GM23338 (cell line): ENCODE measurements around the gene FOXI2. TPM values are rescaled to one million over a fixed set of nuclear protein-coding genes. Genes with fewer than 3 reads are reported as not detected.

Source experiments
- ATAC-seq: fragments of 200-7000 bp; cut with Tn5 transposase; 3 replicates; pipeline ENCODE4 v1.9.1; 2020
- DNase-seq: peaks from one replicate; pipeline ENCODE4 v3.0.0-alpha.2; 2015; ENCODE audit warnings: low spot score
- H2AFZ ChIP-seq: fragments of 200-600 bp; sonication (generic); 2 replicates; pipeline ENCODE4 v1.8.0; 2016; ENCODE audit warnings: antibody characterized with exemption, mild to moderate bottlenecking, moderate library complexity
- H3F3A ChIP-seq: fragments of 200-600 bp; sonication (generic); replicated peaks from 2 replicates; pipeline ENCODE4 v1.8.0; 2017; ENCODE audit warnings: antibody characterized with exemption, mixed run types, low read depth
- H3K27ac ChIP-seq: fragments of 200-600 bp; sonication (generic); 2 replicates; pipeline ENCODE4 v1.6.1; 2016; ENCODE audit warnings: low read depth
- H3K27me3 ChIP-seq: fragments of 200-600 bp; sonication (generic); 2 replicates; pipeline ENCODE4 v1.8.0; 2016; ENCODE audit warnings: mild to moderate bottlenecking, mixed run types, moderate library complexity; ENCODE audit not compliant: insufficient read depth
- H3K36me3 ChIP-seq: fragments of 200-600 bp; sonication (generic); 2 replicates; pipeline ENCODE4 v1.8.0; 2016; ENCODE audit warnings: mild to moderate bottlenecking; ENCODE audit not compliant: insufficient read depth
- H3K4me1 ChIP-seq: fragments of 200-600 bp; sonication (generic); 2 replicates; pipeline ENCODE4 v1.8.0; 2016; ENCODE audit warnings: mild to moderate bottlenecking, moderate library complexity; ENCODE audit not compliant: insufficient read depth
- H3K4me2 ChIP-seq: fragments of 200-600 bp; sonication (generic); 2 replicates; pipeline ENCODE4 v1.7.1; 2017; ENCODE audit warnings: mixed run types
- H3K4me3 ChIP-seq: fragments of 200-600 bp; sonication (generic); 2 replicates; pipeline ENCODE4 v1.6.1; 2016; ENCODE audit warnings: mixed run types
- H3K79me2 ChIP-seq: fragments of 200-600 bp; sonication (generic); replicated peaks from 2 replicates; pipeline ENCODE4 v1.8.0; 2017; ENCODE audit warnings: mild to moderate bottlenecking; ENCODE audit not compliant: insufficient read depth
- H3K9me2 ChIP-seq: fragments of 200-600 bp; sonication (generic); 2 replicates; pipeline ENCODE4 v1.8.0; 2017; ENCODE audit not compliant: insufficient read depth
- H4K20me1 ChIP-seq: fragments of 200-600 bp; sonication (generic); replicated peaks from 2 replicates; pipeline ENCODE4 v1.8.0; 2017; ENCODE audit warnings: mild to moderate bottlenecking; ENCODE audit not compliant: insufficient read depth
- H3K27ac Mint-ChIP-seq: 2 replicates; pipeline ENCODE4 v1.8.0; 2020; ENCODE audit warnings: inconsistent platforms, mild to moderate bottlenecking, moderate library complexity, mixed read lengths
- H3K27me3 Mint-ChIP-seq: 3 replicates; pipeline ENCODE4 v1.8.0; 2022; ENCODE audit warnings: low read depth, mild to moderate bottlenecking, moderate library complexity, mixed read lengths, inconsistent platforms; ENCODE audit not compliant: insufficient read depth, poor library complexity
- H3K36me3 Mint-ChIP-seq: 3 replicates; pipeline ENCODE4 v1.8.0; 2021; ENCODE audit warnings: low read depth, mild to moderate bottlenecking, inconsistent platforms, moderate library complexity, mixed read lengths
- H3K4me1 Mint-ChIP-seq: 3 replicates; pipeline ENCODE4 v1.8.0; 2020; ENCODE audit warnings: mild to moderate bottlenecking, inconsistent platforms, mixed read lengths
- H3K4me3 Mint-ChIP-seq: 3 replicates; pipeline ENCODE4 v1.8.0; 2021; ENCODE audit warnings: moderate library complexity, mild to moderate bottlenecking, inconsistent platforms, mixed read lengths
- H3K9me3 Mint-ChIP-seq: 3 replicates; pipeline ENCODE4 v1.8.0; 2020; ENCODE audit warnings: moderate library complexity, mild to moderate bottlenecking, inconsistent platforms, mixed read lengths
- CREB1 ChIP-seq: fragments of 250-450 bp; sonication (Bioruptor Pico); IDR thresholded peaks from 2 replicates; pipeline ENCODE4 v1.5.0; 2020; ENCODE audit warnings: low read depth, mild to moderate bottlenecking, moderate library complexity
- EZH2 ChIP-seq: fragments of 200-600 bp; sonication (generic); IDR thresholded peaks from one replicate; pipeline ENCODE4 v1.8.0; 2017; ENCODE audit warnings: antibody characterized with exemption, mild to moderate bottlenecking, low read depth; ENCODE audit not compliant: unreplicated experiment
- EZH2phosphoT487 ChIP-seq: fragments of 200-600 bp; sonication (generic); IDR thresholded peaks from one replicate; pipeline ENCODE4 v1.8.1; 2018; ENCODE audit warnings: antibody characterized with exemption; ENCODE audit not compliant: unreplicated experiment
- JUNB ChIP-seq: IDR thresholded peaks from one replicate; pipeline ENCODE4 v1.6.1; 2016; ENCODE audit warnings: antibody characterized with exemption; ENCODE audit not compliant: unreplicated experiment
- NANOG ChIP-seq: IDR thresholded peaks from 2 replicates; pipeline ENCODE4 v1.6.1; 2016; ENCODE audit warnings: antibody characterized with exemption, borderline replicate concordance
- POLR2AphosphoS5 ChIP-seq: IDR thresholded peaks from 2 replicates; pipeline ENCODE4 v1.6.1; 2016; ENCODE audit warnings: antibody characterized with exemption, low read depth
- STAT1 ChIP-seq: IDR thresholded peaks from one replicate; pipeline ENCODE4 v1.6.1; 2016; ENCODE audit warnings: antibody characterized with exemption; ENCODE audit not compliant: unreplicated experiment
- ZNF114 ChIP-seq: fragments of 250-450 bp; sonication (Bioruptor Pico); IDR thresholded peaks from 2 replicates; pipeline ENCODE4 v1.5.0; 2020; ENCODE audit warnings: mild to moderate bottlenecking, moderate library complexity
- ZNF331 ChIP-seq: fragments of 250-450 bp; sonication (Bioruptor Pico); IDR thresholded peaks from 2 replicates; pipeline ENCODE4 v1.5.0; 2020; ENCODE audit warnings: low read depth, mild to moderate bottlenecking, moderate library complexity
- polyA plus RNA-seq: library from polyadenylated mRNA; unstranded; fragments of >200 nt; fragmentation: Nextera tagmentation; extraction: Ambion mirVana; gene quantifications from 2 replicates; pipeline ENCODE4 v1.2.1, GENCODE V29; 2016
- total RNA-seq: library from RNA; depleted of rRNA; stranded (reverse); fragments of >200 nt; shearing (Covaris generic); gene quantifications from 2 replicates; pipeline ENCODE4 v1.2.3, GENCODE V29; 2014
- TF ChIP-seq, protein P1 (sequence below), 2 experiments: fragments of 200-600 bp in 1 of 2; sonication (generic) in 1 of 2; conservative IDR thresholded peaks; 2 replicates each; pipeline versions ENCODE4 v1.5.1 to v1.6.1; 2016 to 2017; ENCODE audit warnings: antibody characterized with exemption in 2 of 2, low read depth in 2 of 2, mild to moderate bottlenecking in 2 of 2, moderate library complexity in 1 of 2
- TF ChIP-seq, protein P2 (sequence below): IDR thresholded peaks from one replicate; pipeline ENCODE4 v1.6.1; 2018; ENCODE audit warnings: antibody characterized with exemption; ENCODE audit not compliant: unreplicated experiment
- TF ChIP-seq, protein P3 (sequence below): IDR thresholded peaks from 2 replicates; pipeline ENCODE4 v1.6.1; 2016; ENCODE audit warnings: antibody characterized with exemption
- TF ChIP-seq, protein P4 (sequence below): fragments of 250-450 bp; sonication (Bioruptor Pico); IDR thresholded peaks from 2 replicates; pipeline ENCODE4 v1.5.0; 2020; ENCODE audit warnings: mild to moderate bottlenecking, moderate library complexity

Gene FOXI2
- total and polyA plus RNA-seq, 2 experiments from 2014 or later = 0.74 to 1.3 TPM

DNA sequence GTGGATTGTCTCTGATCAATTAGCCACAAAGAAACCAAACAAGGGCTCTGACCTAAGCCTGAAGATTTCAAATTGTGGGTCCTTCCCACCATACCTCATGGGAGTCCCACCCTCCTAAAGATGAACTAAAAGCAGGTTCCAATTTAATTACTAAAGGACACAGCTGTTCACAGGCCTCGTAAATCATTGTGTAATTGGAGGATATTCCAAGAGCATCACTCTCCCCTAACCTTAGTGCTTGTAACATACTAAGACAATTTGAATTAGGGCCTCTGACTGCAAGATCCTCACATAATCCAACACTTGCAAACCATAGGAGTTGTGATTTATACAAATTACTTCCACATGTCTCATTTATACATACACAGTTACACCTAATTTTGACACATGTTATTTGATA lies 44.4 kb downstream of the FOXI2 start:
- Histone ChIP-seq H3K79me2 (no peaks in the 10 kb centered on the region), H3K36me3 (no peaks in the 10 kb centered on the region), H2AFZ (no peak overlapping the region), H3F3A (no peaks in the 10 kb centered on the region), H3K27me3 (no peaks in the 10 kb centered on the region), H3K4me1 (no peaks in the 10 kb centered on the region), H3K9me2 (no peaks in the 10 kb centered on the region; the same call in 1 of the 2 replicates), H3K4me3 (no peak overlapping the region), H3K4me2 (no peak overlapping the region), H4K20me1 (no peaks in the 10 kb centered on the region), H3K27ac (no peak overlapping the region)
- TF ChIP-seq, protein P1, sequence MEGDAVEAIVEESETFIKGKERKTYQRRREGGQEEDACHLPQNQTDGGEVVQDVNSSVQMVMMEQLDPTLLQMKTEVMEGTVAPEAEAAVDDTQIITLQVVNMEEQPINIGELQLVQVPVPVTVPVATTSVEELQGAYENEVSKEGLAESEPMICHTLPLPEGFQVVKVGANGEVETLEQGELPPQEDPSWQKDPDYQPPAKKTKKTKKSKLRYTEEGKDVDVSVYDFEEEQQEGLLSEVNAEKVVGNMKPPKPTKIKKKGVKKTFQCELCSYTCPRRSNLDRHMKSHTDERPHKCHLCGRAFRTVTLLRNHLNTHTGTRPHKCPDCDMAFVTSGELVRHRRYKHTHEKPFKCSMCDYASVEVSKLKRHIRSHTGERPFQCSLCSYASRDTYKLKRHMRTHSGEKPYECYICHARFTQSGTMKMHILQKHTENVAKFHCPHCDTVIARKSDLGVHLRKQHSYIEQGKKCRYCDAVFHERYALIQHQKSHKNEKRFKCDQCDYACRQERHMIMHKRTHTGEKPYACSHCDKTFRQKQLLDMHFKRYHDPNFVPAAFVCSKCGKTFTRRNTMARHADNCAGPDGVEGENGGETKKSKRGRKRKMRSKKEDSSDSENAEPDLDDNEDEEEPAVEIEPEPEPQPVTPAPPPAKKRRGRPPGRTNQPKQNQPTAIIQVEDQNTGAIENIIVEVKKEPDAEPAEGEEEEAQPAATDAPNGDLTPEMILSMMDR (conservative IDR thresholded peaks at IDR 0.05; ENCODE audit: low read depth in 2 of 2) = no peak
- TF ChIP-seq, protein P2, sequence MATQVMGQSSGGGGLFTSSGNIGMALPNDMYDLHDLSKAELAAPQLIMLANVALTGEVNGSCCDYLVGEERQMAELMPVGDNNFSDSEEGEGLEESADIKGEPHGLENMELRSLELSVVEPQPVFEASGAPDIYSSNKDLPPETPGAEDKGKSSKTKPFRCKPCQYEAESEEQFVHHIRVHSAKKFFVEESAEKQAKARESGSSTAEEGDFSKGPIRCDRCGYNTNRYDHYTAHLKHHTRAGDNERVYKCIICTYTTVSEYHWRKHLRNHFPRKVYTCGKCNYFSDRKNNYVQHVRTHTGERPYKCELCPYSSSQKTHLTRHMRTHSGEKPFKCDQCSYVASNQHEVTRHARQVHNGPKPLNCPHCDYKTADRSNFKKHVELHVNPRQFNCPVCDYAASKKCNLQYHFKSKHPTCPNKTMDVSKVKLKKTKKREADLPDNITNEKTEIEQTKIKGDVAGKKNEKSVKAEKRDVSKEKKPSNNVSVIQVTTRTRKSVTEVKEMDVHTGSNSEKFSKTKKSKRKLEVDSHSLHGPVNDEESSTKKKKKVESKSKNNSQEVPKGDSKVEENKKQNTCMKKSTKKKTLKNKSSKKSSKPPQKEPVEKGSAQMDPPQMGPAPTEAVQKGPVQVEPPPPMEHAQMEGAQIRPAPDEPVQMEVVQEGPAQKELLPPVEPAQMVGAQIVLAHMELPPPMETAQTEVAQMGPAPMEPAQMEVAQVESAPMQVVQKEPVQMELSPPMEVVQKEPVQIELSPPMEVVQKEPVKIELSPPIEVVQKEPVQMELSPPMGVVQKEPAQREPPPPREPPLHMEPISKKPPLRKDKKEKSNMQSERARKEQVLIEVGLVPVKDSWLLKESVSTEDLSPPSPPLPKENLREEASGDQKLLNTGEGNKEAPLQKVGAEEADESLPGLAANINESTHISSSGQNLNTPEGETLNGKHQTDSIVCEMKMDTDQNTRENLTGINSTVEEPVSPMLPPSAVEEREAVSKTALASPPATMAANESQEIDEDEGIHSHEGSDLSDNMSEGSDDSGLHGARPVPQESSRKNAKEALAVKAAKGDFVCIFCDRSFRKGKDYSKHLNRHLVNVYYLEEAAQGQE = no peak
- TF ChIP-seq STAT1 (no peak), EZH2phosphoT487 (no peak), POLR2AphosphoS5 (no peak), JUNB (no peak), CREB1 (CRISPR knock-in tag) (no peak), EZH2 (no peak), ZNF114 (CRISPR knock-in tag) (no peak), ZNF331 (CRISPR knock-in tag) (no peak), NANOG (no peak)
- TF ChIP-seq, protein P3, sequence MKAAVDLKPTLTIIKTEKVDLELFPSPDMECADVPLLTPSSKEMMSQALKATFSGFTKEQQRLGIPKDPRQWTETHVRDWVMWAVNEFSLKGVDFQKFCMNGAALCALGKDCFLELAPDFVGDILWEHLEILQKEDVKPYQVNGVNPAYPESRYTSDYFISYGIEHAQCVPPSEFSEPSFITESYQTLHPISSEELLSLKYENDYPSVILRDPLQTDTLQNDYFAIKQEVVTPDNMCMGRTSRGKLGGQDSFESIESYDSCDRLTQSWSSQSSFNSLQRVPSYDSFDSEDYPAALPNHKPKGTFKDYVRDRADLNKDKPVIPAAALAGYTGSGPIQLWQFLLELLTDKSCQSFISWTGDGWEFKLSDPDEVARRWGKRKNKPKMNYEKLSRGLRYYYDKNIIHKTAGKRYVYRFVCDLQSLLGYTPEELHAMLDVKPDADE = no peak
- TF ChIP-seq, protein P4, sequence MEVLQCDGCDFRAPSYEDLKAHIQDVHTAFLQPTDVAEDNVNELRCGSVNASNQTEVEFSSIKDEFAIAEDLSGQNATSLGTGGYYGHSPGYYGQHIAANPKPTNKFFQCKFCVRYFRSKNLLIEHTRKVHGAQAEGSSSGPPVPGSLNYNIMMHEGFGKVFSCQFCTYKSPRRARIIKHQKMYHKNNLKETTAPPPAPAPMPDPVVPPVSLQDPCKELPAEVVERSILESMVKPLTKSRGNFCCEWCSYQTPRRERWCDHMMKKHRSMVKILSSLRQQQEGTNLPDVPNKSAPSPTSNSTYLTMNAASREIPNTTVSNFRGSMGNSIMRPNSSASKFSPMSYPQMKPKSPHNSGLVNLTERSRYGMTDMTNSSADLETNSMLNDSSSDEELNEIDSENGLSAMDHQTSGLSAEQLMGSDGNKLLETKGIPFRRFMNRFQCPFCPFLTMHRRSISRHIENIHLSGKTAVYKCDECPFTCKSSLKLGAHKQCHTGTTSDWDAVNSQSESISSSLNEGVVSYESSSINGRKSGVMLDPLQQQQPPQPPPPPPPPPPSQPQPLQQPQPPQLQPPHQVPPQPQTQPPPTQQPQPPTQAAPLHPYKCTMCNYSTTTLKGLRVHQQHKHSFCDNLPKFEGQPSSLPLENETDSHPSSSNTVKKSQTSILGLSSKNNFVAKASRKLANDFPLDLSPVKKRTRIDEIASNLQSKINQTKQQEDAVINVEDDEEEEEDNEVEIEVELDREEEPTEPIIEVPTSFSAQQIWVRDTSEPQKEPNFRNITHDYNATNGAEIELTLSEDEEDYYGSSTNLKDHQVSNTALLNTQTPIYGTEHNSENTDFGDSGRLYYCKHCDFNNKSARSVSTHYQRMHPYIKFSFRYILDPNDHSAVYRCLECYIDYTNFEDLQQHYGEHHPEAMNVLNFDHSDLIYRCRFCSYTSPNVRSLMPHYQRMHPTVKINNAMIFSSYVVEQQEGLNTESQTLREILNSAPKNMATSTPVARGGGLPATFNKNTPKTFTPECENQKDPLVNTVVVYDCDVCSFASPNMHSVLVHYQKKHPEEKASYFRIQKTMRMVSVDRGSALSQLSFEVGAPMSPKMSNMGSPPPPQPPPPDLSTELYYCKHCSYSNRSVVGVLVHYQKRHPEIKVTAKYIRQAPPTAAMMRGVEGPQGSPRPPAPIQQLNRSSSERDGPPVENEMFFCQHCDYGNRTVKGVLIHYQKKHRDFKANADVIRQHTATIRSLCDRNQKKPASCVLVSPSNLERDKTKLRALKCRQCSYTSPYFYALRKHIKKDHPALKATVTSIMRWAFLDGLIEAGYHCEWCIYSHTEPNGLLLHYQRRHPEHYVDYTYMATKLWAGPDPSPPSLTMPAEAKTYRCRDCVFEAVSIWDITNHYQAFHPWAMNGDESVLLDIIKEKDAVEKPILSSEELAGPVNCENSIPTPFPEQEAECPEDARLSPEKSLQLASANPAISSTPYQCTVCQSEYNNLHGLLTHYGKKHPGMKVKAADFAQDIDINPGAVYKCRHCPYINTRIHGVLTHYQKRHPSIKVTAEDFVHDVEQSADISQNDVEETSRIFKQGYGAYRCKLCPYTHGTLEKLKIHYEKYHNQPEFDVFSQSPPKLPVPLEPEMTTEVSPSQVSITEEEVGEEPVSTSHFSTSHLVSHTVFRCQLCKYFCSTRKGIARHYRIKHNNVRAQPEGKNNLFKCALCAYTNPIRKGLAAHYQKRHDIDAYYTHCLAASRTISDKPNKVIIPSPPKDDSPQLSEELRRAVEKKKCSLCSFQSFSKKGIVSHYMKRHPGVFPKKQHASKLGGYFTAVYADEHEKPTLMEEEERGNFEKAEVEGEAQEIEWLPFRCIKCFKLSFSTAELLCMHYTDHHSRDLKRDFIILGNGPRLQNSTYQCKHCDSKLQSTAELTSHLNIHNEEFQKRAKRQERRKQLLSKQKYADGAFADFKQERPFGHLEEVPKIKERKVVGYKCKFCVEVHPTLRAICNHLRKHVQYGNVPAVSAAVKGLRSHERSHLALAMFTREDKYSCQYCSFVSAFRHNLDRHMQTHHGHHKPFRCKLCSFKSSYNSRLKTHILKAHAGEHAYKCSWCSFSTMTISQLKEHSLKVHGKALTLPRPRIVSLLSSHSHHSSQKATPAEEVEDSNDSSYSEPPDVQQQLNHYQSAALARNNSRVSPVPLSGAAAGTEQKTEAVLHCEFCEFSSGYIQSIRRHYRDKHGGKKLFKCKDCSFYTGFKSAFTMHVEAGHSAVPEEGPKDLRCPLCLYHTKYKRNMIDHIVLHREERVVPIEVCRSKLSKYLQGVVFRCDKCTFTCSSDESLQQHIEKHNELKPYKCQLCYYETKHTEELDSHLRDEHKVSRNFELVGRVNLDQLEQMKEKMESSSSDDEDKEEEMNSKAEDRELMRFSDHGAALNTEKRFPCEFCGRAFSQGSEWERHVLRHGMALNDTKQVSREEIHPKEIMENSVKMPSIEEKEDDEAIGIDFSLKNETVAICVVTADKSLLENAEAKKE (CRISPR knock-in tag) = no peak
- Mint-ChIP-seq H3K27ac (no peak overlapping the region), H3K27me3 (peaks cover 1% of the 10 kb centered on the region), H3K36me3 (no peaks in the 10 kb centered on the region), H3K4me1 (no peaks in the 10 kb centered on the region), H3K9me3 (peaks cover 3% of the 10 kb centered on the region; the same call in 1 of the 3 replicates), H3K4me3 (no peak overlapping the region)
- no peak for ATAC-seq
- DNase-seq = no peak
